Nephron (organoid): ENCODE measurements around the gene EIF2B4.

Experiments
- H3K27ac Mint-ChIP-seq, 3 experiments: 2 replicates each; pipeline ENCODE4 v1.8.0; 2020; ENCODE audit warnings: mixed read lengths in 3 of 3, mild to moderate bottlenecking in 2 of 3, moderate library complexity in 1 of 3
- H3K27me3 Mint-ChIP-seq: 2 replicates; pipeline ENCODE4 v1.8.0; 2021; ENCODE audit warnings: low read depth, mild to moderate bottlenecking, moderate library complexity, mixed read lengths
- H3K36me3 Mint-ChIP-seq: 2 replicates; pipeline ENCODE4 v1.8.0; 2020; ENCODE audit warnings: low read depth, mixed read lengths
- H3K4me1 Mint-ChIP-seq: 2 replicates; pipeline ENCODE4 v1.8.0; 2020; ENCODE audit warnings: mixed read lengths
- H3K4me3 Mint-ChIP-seq, 3 experiments: 2 replicates each; pipeline ENCODE4 v1.8.0; 2020; ENCODE audit warnings: mild to moderate bottlenecking in 3 of 3, mixed read lengths in 3 of 3, moderate library complexity in 2 of 3
- H3K9me3 Mint-ChIP-seq: 2 replicates; pipeline ENCODE4 v1.8.0; 2020; ENCODE audit warnings: mixed read lengths
- CTCF ChIP-seq, 3 experiments: fragments of 200-600 bp; sonication (generic); IDR thresholded peaks; one replicate each; pipeline ENCODE4 v1.5.0; 2021; ENCODE audit warnings: antibody characterized with exemption in 3 of 3; ENCODE audit not compliant: unreplicated experiment in 3 of 3

EIF2B4 gene

GRCh38 chr2:27370026-27370815, at the start of gene EIF2B4, which contains the start of gene SNX17:
EIF2B4 (minus strand) TSS chr2:27370338; CDS start chr2:27370314, 24 bp downstream.
SNX17 (plus strand) TSS chr2:27370616; CDS start chr2:27370744, 128 bp downstream.
- peak within 1 kb of the TSS; percentile 84 to 97 (median 95) for H3K27ac Mint-ChIP-seq
- peaks cover 66% of the 10 kb centered on the region for H3K36me3 Mint-ChIP-seq
- no peaks in the 10 kb centered on the region for H3K27me3 Mint-ChIP-seq
- peaks cover 23% of the 10 kb centered on the region for H3K4me1 Mint-ChIP-seq
- TF ChIP-seq CTCF (IDR thresholded peaks at IDR 0.05; ENCODE audit: unreplicated experiment in 3 of 3), result peak; percentile 71 to 92 (median 76)
- H3K9me3 Mint-ChIP-seq, result no peaks in the 10 kb centered on the region
- peak within 1 kb of the TSS; percentile 86 to 99 (median 94) for H3K4me3 Mint-ChIP-seq

DNA sequence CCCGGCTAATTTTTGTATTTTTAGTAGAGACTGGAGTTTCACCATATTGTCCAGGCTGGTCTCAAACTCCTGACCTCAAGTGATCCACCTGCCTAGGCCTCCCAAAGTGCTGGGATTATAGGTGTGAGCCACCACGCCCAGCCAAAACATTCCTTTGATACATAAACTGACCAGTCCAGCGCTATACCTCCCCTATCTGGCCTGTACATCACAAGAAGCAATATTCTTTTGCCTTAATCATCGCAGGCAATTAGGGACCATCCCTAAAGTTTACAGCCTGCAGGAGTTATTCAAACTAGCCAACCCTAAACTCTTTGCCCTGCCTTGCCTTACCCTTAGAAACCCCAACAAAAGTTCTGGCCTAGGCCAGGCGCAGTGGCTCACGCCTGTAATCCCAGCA, 46.0 kb upstream of the EIF2B4 start:
- H3K4me1 Mint-ChIP-seq, result peaks cover 4% of the 10 kb centered on the region
- H3K9me3 Mint-ChIP-seq, result no peaks in the 10 kb centered on the region
- H3K36me3 Mint-ChIP-seq, result no peaks in the 10 kb centered on the region
- peaks cover 3% of the 10 kb centered on the region for H3K27me3 Mint-ChIP-seq
- H3K27ac Mint-ChIP-seq, result no peak overlapping the region
- no peak for TF ChIP-seq CTCF (IDR thresholded peaks at IDR 0.05; ENCODE audit: unreplicated experiment in 3 of 3)
- no peak overlapping the region for H3K4me3 Mint-ChIP-seq

DNA sequence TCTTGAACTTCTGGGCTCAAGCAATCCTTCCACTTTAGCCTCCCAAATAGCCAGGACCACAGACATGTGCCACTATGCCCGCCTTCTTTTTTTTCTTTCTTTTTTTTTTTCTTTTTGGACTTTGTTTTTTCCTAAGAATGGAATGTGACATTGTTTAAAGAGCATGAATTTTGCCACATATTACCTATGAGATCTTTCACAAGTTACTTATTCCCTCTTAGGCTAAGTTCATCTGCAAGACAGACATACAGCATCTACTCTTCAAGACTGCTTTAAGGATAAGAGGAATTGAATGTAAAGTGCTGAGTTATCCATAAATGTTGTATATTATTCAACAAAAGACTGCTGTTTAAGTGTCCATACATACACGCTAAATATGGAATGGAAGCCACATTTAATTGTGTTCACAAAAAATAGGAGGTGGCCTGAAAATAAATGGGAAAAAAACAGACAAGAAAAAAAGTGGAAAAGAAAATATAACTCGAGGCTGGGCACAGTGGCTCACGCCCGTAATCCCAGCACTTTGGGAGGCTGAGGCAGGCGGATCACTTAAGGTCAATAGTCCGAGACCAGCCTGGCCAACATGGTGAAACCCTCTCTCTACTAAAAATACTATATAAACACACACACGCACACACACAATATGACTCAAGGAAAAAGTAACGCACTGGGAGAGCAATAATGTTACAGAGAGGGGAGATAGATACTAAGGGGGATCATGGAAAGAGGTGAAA, 42.4 kb upstream of the EIF2B4 start:
- Mint-ChIP-seq H3K27me3 (peaks cover 3% of the 10 kb centered on the region), H3K4me1 (peaks cover 18% of the 10 kb centered on the region), H3K36me3 (no peaks in the 10 kb centered on the region), H3K9me3 (no peaks in the 10 kb centered on the region), H3K4me3 (peak overlapping the region; percentile 31 to 52 (median 31)), H3K27ac (peak overlapping the region in 2 of 3 experiments; percentile 16 to 48)
- TF ChIP-seq CTCF (IDR thresholded peaks at IDR 0.05; ENCODE audit: unreplicated experiment in 3 of 3), result no peak

DNA sequence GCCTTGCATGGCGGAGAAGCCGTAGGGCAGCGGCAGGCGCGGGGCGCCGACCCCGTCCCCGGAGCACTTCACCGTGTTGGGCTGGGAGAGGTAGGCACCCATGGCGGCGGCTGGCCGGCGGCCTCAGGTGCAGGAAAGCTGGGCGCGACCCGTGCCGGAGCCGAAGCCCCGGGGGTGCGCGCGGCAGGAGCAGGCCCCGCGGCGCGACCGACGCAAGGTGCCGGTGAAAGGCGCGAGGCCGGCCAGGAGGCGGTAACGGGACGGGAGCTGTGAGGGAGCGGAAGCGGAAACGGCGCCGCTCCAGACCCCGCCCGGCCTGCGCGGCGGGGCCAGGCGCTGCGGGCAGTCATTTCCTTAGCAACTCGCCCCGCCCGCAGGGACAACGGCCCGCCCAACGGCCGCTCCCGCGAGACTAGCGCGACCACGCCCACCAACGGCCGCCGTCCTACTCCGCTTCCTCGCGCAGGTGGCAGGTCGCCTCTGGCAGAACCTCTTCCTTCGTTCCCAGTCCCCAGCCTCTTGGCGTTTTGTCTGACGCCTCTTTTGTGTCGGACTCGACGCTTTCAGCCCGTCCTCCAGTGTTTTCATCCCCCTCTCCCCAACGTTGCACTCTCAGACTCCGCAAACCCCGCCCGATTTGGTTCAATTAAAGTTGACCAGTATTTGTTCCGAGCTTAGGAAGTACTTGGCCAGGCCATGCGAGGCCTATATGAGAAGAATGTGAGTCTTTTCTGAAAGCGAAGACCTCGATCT, 39.4 kb upstream of the EIF2B4 start, which contains the start of gene PPM1G:
Gene PPM1G, minus strand, starts transcription at position 271 of the 753 bp plus-strand sequence. Its CDS starts 169 bp downstream, at position 102.
- TF ChIP-seq CTCF (IDR thresholded peaks at IDR 0.05; ENCODE audit: unreplicated experiment in 3 of 3), result no peak
- H3K4me1 Mint-ChIP-seq, result peaks cover 23% of the 10 kb centered on the region
- peak within 1 kb of the TSS; percentile 92 to 97 (median 96) for H3K27ac Mint-ChIP-seq
- H3K9me3 Mint-ChIP-seq, result no peaks in the 10 kb centered on the region
- H3K36me3 Mint-ChIP-seq, result peaks cover 8% of the 10 kb centered on the region
- H3K4me3 Mint-ChIP-seq, result peak within 1 kb of the TSS; percentile 88 to 97 (median 94)
- no peaks in the 10 kb centered on the region for H3K27me3 Mint-ChIP-seq

GRCh38 chr2:27408601-27409320, 38.6 kb upstream of the EIF2B4 start:
- H3K4me1 Mint-ChIP-seq, result peaks cover 23% of the 10 kb centered on the region
- H3K9me3 Mint-ChIP-seq, result no peaks in the 10 kb centered on the region
- H3K27me3 Mint-ChIP-seq, result no peaks in the 10 kb centered on the region
- H3K4me3 Mint-ChIP-seq, result peak overlapping the region; percentile 88 to 94 (median 92)
- H3K36me3 Mint-ChIP-seq, result peaks cover 8% of the 10 kb centered on the region
- H3K27ac Mint-ChIP-seq, result peak overlapping the region; percentile 78 to 84 (median 80)
- no peak for TF ChIP-seq CTCF (IDR thresholded peaks at IDR 0.05; ENCODE audit: unreplicated experiment in 3 of 3)
